Ishikawa (cell line): ENCODE data around the gene PCDHA7.

Experiments used
- CEBPB ChIP-seq: IDR thresholded peaks from 2 replicates; pipeline ENCODE4 v1.6.1; 2012
- CREB1 ChIP-seq: IDR thresholded peaks from 2 replicates; pipeline ENCODE4 v1.6.1; 2012; ENCODE audit warnings: low read depth
- EGR1 ChIP-seq: IDR thresholded peaks from 2 replicates; pipeline ENCODE4 v1.6.1; 2012
- EP300 ChIP-seq: IDR thresholded peaks from 2 replicates; pipeline ENCODE4 v1.6.1; 2012; ENCODE audit warnings: borderline replicate concordance
- FOXM1 ChIP-seq: IDR thresholded peaks from 2 replicates; pipeline ENCODE4 v1.6.1; 2012; ENCODE audit warnings: low read depth, borderline replicate concordance
- MAX ChIP-seq: IDR thresholded peaks from 2 replicates; pipeline ENCODE4 v1.6.1; 2012
- NFIC ChIP-seq: IDR thresholded peaks from 2 replicates; pipeline ENCODE4 v1.6.1; 2012
- RAD21 ChIP-seq: IDR thresholded peaks from 2 replicates; pipeline ENCODE4 v1.6.1; 2012; ENCODE audit warnings: low read depth
- REST ChIP-seq: IDR thresholded peaks from 2 replicates; pipeline ENCODE4 v1.6.1; 2012; ENCODE audit warnings: low read depth, mild to moderate bottlenecking
- TAF1 ChIP-seq: IDR thresholded peaks from 2 replicates; pipeline ENCODE4 v1.6.1; 2012; ENCODE audit warnings: low read depth, mild to moderate bottlenecking
- TCF12 ChIP-seq: IDR thresholded peaks from 2 replicates; pipeline ENCODE4 v1.6.1; 2012; ENCODE audit warnings: low read depth
- TEAD4 ChIP-seq: IDR thresholded peaks from 2 replicates; pipeline ENCODE4 v1.6.1; 2012
- USF1 ChIP-seq: IDR thresholded peaks from 2 replicates; pipeline ENCODE4 v1.6.1; 2012
- YY1 ChIP-seq: IDR thresholded peaks from 2 replicates; pipeline ENCODE4 v1.6.1; 2012; ENCODE audit warnings: low read depth
- ZBTB7A ChIP-seq: IDR thresholded peaks from 2 replicates; pipeline ENCODE4 v1.6.1; 2012; ENCODE audit warnings: low read depth

The PCDHA7 gene

GRCh38 chr5:140862441-140863295 lies 28.6 kb downstream of the PCDHA7 start:
- TF ChIP-seq NFIC (no peak), YY1 (no peak), EGR1 (no peak), CEBPB (no peak), FOXM1 (no peak), TEAD4 (no peak), REST (no peak), RAD21 (no peak), ZBTB7A (no peak), EP300 (no peak), TCF12 (no peak)

- TF ChIP-seq RAD21 (peak; percentile 44), TEAD4 (no peak)
These were observed 34.9 kb downstream of the PCDHA7 start, which contains the start of gene PCDHA11 for GRCh38 chr5:140868721-140869554. PCDHA11 (plus strand) TSS chr5:140868957; CDS start chr5:140869104, 147 bp downstream.

- TF ChIP-seq EP300: no peak
- no peak for TF ChIP-seq USF1
- TF ChIP-seq TEAD4: no peak
- TF ChIP-seq TAF1: no peak
- TF ChIP-seq REST: no peak
- TF ChIP-seq RAD21: no peak
- TF ChIP-seq CEBPB: no peak
- TF ChIP-seq ZBTB7A: no peak
- TF ChIP-seq CREB1: no peak
- TF ChIP-seq EGR1: no peak
- TF ChIP-seq TCF12: no peak
- no peak for TF ChIP-seq NFIC
- no peak for TF ChIP-seq YY1
- no peak for TF ChIP-seq FOXM1
- TF ChIP-seq MAX: no peak
These were observed 35.5 kb downstream of the PCDHA7 start for GRCh38 chr5:140869555-140869886.

GRCh38 chr5:140870221-140871201 lies 36.4 kb downstream of the PCDHA7 start:
- TF ChIP-seq RAD21: no peak
- no peak for TF ChIP-seq TCF12
- no peak for TF ChIP-seq USF1
- peak; percentile 52; the same call in 1 of the 2 replicates for TF ChIP-seq REST
- TF ChIP-seq FOXM1: no peak
- TF ChIP-seq EGR1: no peak
